Fibroblast of upper back skin (primary cell): ENCODE results near the gene BOLA2B.
"Not testable (repeated sequence)": the region's sequence is repeated elsewhere in the genome, so short reads cannot be mapped to it uniquely, and the experiment has no call there.

ENCODE experiments used
- DNase-seq: peaks from one replicate; pipeline ENCODE4 v3.0.0-alpha.2; 2013

The BOLA2B gene

DNA sequence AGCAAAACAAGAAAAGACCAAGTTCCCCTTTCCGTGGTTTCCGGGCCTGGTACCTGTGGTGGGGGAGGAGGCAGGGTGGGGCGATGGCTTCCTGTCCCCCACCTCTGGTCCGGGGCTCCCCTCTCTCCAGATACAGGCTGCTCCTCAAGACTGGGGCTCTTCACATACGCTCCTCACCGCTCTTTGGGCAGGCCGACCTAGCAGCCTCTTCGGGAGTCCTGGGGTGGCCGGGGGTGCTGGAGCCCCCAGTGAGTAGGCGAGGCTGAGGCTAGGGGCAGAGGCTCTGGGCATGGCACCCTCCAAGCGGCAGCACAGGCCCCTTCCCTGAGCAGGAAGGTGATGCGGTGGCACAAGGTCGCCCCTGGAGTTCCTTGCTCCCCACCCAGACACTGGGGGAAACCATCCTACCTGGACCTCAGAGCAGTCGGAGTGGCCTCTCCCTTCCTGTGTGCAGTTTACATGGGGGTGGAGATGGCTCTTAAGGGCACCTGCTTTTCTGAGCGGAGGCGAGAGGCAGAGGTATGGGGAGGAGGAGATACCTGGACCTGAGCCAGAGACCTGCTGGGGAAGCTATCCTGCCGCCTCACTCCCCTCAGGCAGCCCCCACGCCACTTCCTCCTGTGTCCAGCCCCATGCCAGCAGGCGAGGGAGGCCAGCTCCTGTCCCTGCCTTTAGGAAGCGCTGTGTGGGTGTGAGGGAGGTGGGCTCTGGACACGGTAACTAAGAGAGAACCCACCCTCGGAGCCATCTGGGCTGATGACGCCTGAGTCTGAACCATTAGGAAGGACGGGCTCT, 9.2 kb downstream of the BOLA2B start:
- DNase-seq = no peak

DNA sequence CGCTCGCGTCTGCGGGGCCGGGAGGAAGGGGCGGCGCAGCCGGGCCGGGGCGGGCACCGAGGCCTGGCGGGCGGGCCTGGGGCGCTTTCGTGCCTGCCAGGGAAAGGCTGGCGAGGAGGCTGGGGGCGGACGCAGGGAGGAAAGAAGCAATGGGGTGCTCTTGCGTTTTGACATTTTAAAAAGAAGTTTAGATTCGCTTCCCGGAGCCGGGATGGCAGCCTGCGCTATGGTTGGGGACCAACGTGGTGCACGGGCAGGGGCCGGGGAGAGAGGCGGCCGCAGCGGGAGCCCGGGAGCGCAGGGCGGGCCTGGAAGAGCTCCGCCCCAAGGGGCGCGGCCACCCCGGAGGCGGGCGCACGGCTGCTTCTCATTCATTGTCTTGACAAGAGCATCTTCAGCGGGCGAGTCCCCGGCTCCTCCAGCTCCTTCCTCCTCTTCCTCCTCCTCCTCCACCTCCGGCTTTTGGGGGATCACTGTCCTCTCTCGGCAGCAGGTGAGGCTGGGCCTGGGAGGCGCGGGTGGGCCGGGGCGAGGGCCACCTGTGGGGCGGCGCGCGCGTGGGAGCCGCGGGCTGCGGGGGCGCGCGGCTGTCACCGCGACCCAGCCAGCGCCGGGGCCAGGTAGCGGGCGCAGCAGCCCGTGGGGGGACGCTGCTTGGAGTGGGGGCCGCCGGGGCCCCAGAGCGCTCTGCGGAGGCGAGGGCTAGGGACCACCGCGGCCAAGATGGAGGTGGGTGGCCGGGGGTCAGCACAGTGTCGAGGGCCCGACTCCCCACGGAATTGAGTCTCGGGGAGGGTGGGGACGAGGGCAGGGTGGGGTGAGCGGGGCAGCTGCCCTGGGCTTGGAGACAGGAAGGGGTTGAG, 10.0 kb downstream of the BOLA2B start, which contains the start of gene CORO1A:
TSS of gene CORO1A (plus strand) at position 370 of the 863 bp plus-strand sequence. CDS start 1,608 bp downstream, outside the sequence.
- DNase-seq = peak; percentile 71

DNA sequence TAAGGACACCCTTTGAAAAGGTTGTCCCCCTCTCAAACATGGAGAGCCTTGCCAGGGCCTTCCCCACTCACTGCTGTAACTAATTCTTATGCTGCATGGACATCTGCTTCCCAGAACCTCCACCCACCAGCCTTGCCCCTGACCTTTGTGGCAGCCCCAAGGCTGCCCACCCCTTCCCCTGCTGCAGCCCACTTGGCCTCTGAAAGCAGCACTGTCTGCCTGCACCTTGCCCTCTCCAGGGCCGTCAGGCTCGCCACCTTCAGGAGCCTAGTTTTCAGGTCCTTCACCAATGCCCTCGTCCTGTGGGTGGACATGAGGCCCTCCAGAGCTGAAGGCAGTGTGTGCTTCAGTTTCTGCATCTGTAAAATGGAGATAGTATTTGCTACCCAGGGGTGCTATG, 12.7 kb downstream of the BOLA2B start:
- no peak for DNase-seq

DNA sequence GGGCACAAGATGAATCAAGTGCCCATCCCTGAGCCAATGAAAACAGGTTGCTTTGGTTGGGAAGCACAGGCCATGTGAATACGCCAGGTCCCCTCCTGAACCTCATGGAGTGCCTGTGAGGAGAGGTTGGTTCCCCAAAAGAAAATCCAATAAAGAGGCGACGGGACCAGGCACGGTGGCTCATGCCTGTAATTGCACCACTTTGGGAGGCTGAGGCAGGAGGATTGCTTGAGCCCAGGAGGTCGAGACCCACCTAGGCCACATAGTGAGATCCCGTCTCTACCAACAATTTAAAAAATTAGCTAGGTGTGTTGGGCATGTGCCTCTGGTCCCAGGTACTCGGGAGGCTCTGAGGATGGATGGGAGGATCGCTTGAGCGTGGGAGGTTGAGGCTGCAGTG, 13.5 kb downstream of the BOLA2B start:
- DNase-seq = no peak

DNA sequence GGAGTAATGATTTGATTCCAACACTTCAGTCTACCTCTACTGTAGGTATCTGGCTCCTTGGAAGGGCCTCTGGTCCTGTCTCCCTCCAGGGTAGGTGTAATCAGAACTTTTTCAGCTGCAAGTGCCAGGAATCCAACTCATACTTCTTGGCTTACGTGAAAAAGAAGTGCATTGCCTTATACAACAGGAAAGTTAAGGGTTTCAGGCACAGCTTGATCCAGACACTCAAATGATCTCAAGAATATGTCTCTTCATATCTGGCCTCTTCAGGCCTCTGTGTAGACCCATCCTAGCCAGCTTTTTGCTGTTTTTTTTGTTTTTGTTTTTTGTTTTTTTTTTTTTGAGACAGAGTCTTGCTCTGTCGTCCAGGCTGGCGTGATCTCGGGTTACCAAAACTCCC, 14.3 kb downstream of the BOLA2B start:
- no peak for DNase-seq

DNA sequence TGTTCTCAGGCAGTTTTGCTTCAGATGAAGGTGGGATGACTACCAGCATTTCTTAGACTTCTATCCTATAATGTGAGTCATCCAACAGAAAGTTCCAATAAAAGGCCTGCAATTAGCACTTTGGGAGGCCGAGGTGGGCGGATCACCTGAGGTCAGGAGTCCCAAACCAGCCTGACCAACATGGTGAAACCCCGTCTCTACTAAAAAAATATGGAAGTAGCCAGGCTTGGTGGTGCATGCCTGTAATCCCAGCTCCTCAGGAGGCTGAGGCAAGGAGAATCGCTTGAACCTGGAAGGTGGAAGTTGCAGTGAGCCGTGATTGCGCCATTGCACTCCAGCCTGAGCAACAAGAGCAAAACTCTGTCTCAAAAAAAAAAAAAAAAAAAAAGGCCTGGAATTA, 16.6 kb downstream of the BOLA2B start:
- DNase-seq = not testable (repeated sequence)

DNA sequence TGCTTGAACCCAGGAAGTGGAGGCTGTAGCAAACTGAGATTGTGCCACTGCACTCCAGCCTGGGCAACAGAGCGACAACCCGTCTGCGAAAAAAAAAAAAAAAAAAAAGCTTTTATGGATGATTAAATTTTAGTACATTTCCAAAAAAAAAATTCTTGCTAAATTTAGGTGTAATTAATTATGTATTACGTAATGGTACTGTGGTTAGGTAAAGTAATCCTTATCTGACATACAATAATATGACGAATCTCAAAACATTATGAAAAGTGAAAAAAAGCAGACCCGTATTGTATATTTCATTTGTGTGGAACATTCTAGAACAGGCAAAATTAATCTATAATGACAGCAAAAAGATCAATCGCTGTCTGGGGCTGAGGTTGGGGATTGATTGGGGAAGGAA, 20.4 kb downstream of the BOLA2B start:
- no peak for DNase-seq

DNA sequence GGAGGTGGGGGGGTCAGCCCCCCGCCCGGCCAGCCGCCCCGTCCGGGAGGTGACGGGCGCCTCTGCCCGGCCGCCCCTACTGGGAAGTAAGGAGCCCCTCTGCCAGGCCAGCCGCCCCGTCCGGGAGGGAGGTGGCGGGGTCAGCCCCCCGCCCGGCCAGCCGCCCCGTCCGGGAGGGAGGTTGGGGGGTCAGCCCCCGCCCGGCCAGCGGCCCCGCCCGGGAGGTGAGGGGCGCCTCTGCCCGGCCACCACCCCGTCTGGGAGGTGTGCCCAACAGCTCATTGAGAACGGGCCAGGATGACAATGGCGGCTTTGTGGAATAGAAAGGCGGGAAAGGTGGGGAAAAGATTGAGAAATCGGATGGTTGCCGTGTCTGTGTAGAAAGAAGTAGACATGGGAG, 23.3 kb downstream of the BOLA2B start:
- not testable (repeated sequence) for DNase-seq

DNA sequence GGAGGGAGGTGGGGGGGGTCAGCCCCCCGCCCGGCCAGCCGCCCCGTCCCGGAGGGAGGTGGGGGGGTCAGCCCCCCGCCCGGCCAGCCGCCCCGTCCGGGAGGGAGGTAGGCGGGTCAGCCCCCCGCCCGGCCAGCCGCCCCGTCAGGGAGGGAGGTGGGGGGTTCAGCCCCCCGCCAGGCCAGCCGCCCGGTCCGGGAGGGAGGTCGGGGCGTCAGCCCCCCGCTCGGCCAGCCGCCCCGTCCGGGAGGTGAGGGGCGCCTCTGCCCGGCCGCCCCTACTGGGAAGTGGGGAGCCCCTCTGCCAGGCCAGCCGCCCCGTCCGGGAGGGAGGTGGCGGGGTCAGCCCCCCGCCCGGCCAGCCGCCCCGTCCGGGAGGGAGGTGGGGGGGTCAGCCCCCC, 24.1 kb downstream of the BOLA2B start:
- DNase-seq = not testable (repeated sequence)

DNA sequence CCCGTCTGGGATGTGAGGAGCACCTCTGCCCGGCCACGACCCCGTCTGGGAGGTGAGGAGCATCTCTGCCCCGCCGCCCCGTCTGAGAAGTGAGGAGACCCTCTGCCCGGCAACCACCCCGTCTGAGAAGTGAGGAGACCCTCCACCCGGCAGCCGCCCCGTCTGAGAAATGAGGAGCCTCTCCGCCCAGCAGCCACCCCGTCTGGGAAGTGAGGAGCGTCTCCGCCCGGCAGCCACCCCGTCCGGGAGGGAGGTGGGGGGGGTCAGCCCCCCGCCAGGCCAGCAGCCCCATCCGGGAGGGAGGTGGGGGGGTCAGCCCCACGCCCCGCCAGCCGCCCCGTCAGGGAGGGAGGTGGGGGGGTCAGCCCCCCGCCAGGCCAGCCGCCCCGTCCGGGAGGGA, 24.7 kb downstream of the BOLA2B start:
- DNase-seq = not testable (repeated sequence)

DNA sequence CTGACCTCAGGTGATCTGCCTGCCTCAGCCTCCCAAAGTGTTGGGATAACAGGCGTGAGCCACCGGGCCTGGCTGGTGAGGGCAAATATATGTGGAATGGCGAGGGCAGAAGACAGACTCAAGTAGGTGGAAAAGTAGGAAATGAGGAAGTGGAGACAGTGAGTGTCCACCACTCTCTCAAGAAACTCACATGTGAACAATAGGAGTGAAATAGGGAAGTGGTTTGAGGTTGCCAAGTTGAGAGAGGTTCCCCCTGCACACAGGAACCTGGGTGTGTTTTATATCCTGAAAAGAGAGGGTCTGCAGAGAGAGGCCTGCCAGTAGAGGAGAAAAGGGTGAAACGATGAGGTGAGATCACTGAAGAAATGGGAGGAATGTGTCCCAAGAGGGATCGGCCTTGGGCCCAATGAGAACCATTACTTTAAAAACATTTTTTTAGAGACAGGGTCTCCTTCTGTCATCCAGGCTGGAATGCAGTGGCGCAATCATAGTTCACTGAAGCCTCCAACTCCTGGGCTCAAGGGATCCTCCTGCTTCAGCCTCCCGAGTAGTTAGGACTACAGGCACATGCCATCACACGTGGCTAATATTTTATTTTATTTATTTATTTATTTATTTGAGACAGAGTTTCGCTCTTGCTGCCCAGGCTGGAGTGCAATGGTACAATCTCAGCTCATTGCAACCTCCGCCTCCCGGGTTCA, 27.1 kb downstream of the BOLA2B start:
- no peak for DNase-seq

DNA sequence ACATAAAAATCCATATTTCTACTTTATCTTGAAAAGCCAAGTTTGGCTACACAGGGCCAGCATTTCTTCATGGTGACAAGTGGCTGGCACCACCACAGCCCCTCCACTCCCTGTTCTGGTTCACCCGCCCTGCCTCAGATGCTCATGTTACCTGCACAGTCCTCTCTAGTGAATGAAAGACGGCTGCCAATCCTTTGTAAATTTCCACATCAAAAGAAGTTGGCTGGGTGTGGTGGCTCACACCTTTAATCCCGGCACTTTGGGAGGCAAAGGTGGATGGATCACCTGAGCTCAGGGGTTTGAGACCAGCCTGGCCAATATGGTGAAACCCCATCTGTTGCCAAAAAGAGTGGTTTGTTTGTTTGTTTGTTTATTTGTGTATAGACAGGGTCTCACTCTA, 29.9 kb downstream of the BOLA2B start:
- DNase-seq = no peak

DNA sequence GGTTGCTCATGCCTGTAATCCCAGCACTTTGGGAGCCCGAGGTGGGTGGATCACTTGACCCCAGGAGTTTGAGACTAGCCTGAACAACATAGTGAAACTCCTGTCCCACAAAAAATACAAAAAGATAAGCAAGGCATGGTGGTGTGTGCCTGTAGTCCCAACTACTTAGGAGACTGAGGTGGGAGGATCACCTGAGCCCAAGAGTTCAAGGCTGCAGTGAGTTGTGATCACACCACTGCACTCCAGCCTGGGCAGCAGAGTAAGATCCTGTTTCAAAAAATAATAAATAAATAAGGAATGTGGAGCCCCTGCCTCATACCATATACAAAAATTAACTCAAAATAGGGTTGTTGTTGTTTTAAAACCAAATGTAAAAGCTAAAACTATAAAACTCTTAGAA, 36.3 kb downstream of the BOLA2B start:
- DNase-seq = no peak

DNA sequence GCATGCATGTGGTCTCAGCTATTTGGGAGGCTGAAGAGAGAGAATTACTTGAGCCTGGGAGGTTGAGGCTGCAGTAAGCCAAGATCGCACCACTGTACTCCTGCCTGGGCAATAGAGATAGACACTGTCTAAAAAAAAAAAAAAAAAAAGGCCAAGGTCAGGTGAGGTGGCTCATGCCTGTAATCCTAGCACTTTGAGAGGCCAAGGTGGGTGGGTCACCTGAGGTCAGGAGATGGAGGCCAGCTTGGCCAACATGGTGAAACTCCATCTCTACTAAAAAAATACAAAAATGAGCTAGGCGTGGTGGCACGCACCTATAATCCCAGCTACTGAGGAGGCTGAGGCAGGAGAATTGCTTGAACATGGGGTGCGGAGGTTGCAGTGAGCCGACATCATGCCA, 38.3 kb downstream of the BOLA2B start:
- DNase-seq = no peak

DNA sequence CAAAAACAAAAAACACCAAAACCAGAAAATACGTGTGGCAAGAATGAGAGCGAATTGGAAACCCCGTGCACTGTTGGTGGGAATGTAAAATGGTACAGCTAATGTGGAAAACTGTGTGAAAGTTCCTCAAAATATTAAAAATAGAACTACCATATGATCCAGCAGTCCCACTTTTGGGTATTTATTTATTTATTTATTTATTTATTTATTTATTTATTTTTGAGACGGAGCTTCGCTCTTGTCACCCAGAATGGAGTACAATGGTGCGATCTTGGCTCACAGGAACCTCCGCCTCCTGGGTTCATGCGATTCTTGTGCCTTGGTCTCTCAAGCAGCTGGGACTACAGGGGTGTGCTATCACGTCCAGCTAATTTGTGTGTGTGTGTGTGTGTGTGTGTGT, 40.9 kb downstream of the BOLA2B start:
- DNase-seq = no peak

DNA sequence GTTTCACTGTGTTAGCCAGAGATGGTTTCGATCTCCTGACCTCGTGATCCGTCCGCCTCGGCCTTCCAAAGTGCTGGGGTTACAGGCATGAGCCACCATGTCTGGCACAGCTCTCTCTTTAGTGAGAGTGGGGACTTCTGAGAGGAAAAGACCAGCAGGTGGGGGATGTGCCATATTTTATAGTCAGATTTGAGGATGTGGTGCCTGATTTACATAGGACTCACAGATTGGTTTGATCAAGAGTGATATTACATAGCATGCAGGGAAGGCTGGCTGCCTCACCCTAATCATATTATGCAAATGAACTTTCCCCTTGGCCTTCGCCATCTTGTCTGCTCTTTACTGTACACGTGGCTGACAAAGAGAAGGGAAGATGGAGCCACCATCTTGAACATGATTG, 42.4 kb downstream of the BOLA2B start:
- no peak for DNase-seq

DNA sequence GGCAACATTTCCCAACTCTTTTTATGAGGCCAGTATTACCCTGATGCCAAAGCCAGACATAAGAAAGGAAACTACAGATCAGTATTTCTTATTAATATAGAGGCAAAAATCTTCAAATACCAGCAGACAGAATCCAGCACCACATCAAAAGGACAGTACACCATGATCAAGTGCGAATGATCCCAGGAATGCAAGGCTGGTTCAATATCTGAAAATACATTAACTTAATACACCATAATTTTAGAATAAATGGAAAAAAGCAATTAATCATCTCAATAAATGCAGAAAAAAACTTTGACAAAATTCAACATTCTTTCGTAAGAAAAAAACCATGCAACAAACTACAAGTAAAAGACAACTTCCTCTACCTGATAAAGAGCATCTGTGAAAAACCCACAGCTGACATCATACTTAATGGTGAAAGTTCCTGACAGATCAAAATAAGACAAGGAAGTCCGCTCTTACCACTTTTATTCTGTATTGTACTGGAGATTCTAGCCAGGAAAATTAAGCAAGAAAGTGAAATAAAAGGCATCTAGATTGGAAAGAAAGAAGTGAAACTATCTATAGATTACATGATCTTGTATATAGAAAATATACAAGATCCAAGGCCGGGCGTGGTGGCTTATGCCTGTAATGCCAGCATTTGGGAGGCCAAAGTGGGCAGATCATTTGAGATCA, 44.1 kb downstream of the BOLA2B start:
- no peak for DNase-seq

DNA sequence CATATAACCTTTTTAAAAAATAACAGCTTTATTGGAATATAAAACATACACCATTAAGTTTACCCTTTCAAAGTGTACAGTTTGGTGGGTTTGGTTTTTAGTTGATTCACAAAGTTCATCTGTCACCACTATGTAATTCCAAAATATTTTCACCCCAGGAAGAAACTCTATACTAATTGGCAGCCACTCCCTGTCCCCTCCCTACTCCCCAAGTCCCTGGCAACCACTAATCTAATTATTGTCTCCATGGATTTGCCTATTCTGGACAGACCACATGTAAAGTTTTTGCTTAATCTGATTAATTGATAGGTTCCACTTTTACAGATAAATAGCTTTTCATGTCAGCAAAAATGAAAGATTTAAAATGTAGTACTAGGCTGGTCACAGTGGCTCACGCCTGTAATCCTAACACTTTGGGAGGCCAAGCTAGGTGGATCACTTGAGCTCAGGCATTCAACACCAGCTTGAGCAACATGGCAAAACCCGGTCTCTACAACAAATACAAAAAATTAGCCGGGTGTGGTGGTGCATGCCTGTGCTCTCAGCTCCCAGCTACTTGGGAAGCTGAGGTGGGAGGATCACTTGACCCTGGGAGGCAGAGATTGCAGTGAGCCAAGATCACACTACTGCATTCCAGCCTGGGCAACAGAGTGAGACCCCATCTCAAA, 45.5 kb downstream of the BOLA2B start:
- no peak for DNase-seq

DNA sequence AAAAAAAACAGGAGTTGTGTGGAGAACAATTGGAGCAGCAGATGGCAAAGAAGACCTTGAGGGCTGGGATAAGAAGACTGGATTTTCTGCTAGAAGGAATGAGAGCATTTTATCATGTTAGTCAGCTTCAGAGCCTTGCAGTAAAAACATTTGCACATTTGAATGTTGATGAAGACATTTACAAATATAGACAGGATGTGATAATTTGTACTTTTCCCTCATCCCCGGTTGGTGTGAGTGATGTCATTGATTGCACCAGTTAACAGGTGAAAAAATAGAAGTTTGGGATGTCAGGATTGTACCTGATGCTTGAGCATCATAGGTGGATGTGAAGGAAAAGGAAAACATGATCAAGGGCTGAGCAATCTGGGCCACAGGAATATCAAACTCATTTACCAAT, 47.8 kb downstream of the BOLA2B start:
- no peak for DNase-seq

DNA sequence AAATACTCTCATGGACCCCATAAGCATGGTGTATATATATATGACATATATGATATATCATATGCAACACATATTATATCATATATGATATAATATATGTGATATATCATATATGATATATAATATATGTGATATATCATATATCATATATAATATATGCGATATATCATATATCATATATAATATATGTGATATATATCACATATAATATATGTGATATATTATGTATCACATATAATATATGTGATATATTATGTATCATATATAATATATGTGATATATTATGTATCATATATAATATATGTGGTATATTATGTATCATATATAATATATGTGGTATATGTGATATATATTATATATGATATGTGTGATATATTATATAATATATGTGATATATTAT, 48.5 kb downstream of the BOLA2B start:
- DNase-seq = no peak

DNA sequence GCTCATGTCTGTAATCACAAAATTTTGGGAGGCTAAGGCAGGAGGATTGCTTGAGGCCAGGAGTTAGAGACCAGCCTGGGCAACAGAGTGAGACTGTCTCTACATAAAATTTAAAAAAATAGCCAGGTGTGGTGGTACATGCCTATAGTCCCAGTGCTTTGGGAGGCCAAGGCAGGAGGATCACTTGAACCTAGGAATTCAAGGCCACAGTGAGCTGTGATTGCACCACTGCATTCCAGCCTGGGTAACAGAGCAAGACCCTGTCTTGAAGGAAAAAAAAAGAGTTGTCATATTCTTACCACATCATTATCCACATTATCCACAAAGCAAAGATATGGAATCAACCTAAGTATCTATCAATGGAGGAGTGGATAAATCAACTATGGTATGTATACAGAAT, 49.4 kb downstream of the BOLA2B start:
- DNase-seq = no peak

DNA sequence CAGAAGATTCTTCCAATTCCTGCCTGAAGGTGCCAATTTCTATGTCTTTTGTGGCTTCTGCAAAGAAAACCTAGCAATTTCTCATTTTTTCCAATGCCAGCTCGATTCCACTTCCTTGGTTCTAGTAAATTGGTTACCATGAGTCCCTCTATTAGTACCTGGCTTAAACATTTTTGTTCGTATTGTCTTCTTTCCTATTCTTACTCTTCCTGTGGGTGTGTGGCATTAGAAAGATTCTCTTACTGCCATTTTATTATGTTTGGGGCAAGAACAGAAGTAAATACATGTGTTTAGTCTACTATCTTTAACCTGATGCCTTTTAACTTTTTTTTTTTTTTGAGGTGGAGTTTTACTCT, 50.1 kb downstream of the BOLA2B start:
- no peak for DNase-seq
